ENCODE data around the gene CNTNAP2.
"Not testable (repeated sequence)": the region's sequence is repeated elsewhere in the genome, so short reads cannot be mapped to it uniquely, and the experiment has no call there.

CNTNAP2 gene

DNA sequence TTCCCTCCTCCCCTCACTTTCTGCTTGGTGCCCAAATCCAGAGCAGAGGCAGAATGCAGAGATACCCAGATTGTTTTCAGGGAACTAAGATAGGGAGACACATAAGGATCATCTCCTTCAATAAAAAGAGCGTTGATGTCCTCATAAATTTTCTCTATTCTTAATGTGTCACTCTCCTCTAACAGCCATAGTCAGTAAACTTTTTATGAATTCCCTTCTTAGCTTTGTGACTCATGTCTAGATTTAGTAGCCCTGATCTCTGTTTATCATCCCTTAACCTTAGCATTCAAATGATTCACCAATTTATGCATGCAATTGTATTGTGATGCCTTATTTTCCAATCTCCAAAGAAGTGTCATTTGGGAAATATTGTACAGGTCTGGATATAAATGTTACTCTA, 1478.4 kb downstream of the CNTNAP2 start:
- no peak overlapping the region for H3K27ac ChIP-seq
- TF ChIP-seq, protein P1, sequence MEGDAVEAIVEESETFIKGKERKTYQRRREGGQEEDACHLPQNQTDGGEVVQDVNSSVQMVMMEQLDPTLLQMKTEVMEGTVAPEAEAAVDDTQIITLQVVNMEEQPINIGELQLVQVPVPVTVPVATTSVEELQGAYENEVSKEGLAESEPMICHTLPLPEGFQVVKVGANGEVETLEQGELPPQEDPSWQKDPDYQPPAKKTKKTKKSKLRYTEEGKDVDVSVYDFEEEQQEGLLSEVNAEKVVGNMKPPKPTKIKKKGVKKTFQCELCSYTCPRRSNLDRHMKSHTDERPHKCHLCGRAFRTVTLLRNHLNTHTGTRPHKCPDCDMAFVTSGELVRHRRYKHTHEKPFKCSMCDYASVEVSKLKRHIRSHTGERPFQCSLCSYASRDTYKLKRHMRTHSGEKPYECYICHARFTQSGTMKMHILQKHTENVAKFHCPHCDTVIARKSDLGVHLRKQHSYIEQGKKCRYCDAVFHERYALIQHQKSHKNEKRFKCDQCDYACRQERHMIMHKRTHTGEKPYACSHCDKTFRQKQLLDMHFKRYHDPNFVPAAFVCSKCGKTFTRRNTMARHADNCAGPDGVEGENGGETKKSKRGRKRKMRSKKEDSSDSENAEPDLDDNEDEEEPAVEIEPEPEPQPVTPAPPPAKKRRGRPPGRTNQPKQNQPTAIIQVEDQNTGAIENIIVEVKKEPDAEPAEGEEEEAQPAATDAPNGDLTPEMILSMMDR (conservative IDR thresholded peaks at IDR 0.05): no peak
- TF ChIP-seq ZFX (IDR thresholded peaks at IDR 0.05): no peak

DNA sequence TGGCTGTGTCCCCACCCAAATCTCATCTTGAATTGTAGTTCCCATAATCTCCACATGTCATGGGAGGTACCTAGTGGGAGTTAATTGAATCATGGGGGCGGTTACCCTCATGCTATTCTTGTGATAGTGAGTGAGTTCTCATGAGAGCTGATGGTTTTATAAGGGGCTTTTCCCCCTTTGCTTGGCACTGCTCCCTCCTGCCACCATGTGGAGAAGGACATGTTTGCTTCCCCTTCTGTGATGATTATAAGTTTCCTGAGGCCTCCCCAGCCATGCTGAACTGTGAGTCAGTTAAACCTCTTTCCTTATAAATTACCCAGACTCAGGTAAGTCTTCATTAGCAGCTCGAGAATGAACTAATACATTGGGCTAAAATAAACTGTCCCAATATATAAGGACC, 1482.1 kb downstream of the CNTNAP2 start:
- TF ChIP-seq, protein P1 (conservative IDR thresholded peaks at IDR 0.05): peak; percentile 31
- H3K27ac ChIP-seq: not testable (repeated sequence)

DNA sequence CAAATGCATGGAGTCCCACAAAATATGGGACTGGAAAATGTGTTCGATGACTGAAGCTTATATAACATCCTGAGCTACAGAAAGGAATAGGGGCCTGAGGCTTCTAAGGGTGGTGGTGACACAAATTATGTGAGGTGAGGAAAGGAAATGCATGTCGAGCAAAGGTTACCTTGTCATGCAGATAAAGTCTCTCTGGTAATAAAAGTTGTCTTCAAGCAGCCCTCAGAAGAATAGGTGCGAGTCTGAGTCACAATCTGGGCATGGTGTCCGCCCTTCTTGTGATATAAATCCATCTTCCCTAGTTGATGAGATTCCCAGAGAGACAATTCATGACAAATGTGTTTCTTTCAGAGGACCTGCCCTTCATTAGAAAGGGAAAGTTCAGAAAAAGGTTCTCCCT, 1488.7 kb downstream of the CNTNAP2 start:
- no peak overlapping the region for H3K27ac ChIP-seq

DNA sequence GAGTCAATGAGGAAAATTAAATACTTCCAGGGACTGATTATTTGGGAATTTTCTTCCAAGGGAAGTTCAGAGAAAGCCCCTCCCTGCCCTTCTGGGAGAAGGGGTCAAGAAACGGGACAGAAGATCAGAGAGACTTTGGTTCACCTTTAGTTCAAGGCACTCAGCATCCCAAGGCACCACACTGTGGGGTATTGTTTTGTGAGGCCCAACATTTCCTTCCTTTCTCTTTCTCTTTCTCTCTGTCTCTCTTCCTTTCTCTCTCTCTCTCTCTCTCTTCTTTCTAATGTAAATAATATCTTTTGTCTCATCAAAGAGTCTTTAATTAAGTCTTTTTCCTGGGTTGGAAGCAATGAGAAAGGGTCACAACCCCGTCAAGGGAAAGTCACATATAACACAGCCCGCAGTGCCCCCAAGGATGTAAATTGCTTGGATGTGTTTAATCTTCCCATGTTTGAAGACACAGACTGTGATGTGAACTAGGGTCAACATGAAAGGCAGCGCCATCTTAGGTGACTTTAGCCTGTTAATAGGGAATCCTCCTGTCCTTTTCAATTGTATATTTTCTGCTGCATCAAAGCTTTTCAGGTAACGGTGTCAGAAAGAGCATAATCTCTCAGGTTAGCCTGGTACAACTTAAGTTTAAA, 1490.7 kb downstream of the CNTNAP2 start:
- TF ChIP-seq, protein P1 (conservative IDR thresholded peaks at IDR 0.05): no peak
- H3K27ac ChIP-seq: no peak overlapping the region

More for the DNA sequence above, 1488.7 kb downstream of the CNTNAP2 start:
- TF ChIP-seq, protein P1 (conservative IDR thresholded peaks at IDR 0.05): no peak
- TF ChIP-seq ZFX (IDR thresholded peaks at IDR 0.05): no peak

DNA sequence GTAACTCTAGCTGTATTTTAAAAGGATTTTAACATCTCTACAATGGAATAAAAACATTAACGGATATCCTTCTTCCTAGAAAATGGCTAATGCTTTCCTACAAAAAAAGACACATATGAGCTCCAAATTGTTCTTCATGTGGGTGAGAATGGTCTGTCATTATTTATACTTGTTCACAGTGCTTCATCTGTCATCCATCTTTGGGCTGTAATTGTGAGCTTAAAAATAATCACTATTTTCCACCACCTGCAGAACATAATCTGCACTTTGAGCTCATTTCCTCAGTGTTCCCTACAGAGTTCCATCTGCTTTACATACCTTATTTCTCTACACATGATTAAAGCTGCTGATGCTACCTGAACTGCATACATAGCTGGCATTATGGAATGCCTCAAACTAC, 1494.8 kb downstream of the CNTNAP2 start:
- no peak overlapping the region for H3K27ac ChIP-seq
- no peak for TF ChIP-seq ZFX (IDR thresholded peaks at IDR 0.05)
- TF ChIP-seq, protein P1 (conservative IDR thresholded peaks at IDR 0.05): no peak

DNA sequence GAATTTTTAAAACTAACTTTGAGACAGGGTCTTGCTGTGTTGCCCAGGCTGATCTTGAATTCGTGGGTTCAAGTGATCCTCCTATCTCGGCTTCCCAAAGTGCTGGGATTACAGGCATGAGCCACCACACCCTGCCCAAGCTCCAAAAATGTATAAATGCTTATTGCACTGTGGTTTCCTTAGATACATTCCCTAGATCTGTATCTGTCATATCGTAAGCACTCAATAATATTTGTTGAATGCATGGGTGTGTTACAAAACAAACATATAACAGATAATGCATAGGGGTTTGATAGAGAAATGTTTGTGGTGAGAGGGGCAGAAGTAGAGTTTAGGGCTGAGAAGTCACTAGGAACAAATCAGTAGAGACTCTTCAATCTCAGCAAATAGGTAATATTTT, 1518.7 kb downstream of the CNTNAP2 start:
- TF ChIP-seq, protein P1 (conservative IDR thresholded peaks at IDR 0.05): no peak
- no peak for TF ChIP-seq ZFX (IDR thresholded peaks at IDR 0.05)
- no peak overlapping the region for H3K27ac ChIP-seq

DNA sequence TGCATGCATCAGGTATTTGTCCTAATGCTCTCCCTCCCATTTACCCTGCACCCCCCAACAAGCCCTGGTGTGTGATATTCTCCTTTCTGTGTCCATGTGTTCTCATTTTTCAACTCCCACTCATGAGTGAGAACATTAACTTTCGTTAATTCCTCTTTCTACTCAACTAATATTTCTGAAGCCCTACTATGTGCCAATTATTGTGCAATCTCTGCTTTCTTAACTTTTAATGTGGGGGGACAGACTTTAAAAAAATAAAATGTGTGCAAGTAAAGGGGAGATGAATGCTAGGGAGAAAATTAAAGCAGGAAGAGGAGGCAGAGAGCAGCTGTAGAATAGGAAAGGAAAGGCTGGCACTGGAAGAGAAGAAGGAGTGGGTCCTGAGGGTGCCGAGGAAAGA, 1520.0 kb downstream of the CNTNAP2 start:
- TF ChIP-seq, protein P1 (conservative IDR thresholded peaks at IDR 0.05): no peak
- no peak for TF ChIP-seq ZFX (IDR thresholded peaks at IDR 0.05)
- H3K27ac ChIP-seq: no peak overlapping the region

Data from C4-2B (cell line).